Astrocyte (in vitro differentiated cells and primary cell): ENCODE data around the gene BTNL9.

Source experiments
- CTCF ChIP-seq: IDR thresholded peaks from 2 replicates; pipeline ENCODE4 v1.5.1; 2011; ENCODE audit warnings: low read depth, mild to moderate bottlenecking, inconsistent platforms, low read length, moderate library complexity; ENCODE audit not compliant: insufficient read depth
- EZH2 ChIP-seq: IDR thresholded peaks from 2 replicates; pipeline ENCODE4 v1.6.1; 2012; ENCODE audit warnings: mild to moderate bottlenecking, low read length, inconsistent platforms; ENCODE audit not compliant: insufficient read depth

DNA sequence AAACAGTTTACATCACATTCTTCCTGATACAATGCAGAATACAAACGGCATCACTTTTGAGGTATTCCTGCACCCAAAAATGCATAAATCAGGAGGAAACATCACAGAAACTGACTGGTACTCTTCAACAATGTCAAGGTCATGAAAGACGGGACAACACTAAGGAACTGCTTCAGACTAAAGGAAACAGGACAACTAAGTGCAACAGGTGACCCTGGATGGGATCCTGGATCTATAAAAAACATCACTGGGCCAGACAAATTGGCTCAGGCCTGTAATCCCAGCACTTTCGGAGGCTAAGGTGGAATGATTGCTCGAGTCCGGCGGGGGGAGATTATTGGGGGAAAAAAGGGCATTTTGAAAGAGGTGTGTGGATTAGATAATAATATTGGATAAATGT, 22.6 kb downstream of the BTNL9 start:
- TF ChIP-seq CTCF (no peak), EZH2 (no peak)
